Nephron progenitor cell (in vitro differentiated cells): ENCODE measurements around the gene POC1B.

Source experiments
- DNase-seq: peaks from one replicate; pipeline ENCODE4 v3.0.0; 2021
- H3K27ac Mint-ChIP-seq: 2 replicates; pipeline ENCODE4 v1.8.0; 2021; ENCODE audit warnings: mild to moderate bottlenecking, moderate library complexity, mixed read lengths
- H3K27me3 Mint-ChIP-seq: 2 replicates; pipeline ENCODE4 v1.8.0; 2021; ENCODE audit warnings: mild to moderate bottlenecking, low read depth, mixed read lengths; ENCODE audit not compliant: poor library complexity
- H3K36me3 Mint-ChIP-seq: 2 replicates; pipeline ENCODE4 v1.8.0; 2021; ENCODE audit warnings: low read depth, mixed read lengths
- H3K4me1 Mint-ChIP-seq: 2 replicates; pipeline ENCODE4 v1.8.0; 2021; ENCODE audit warnings: mixed read lengths
- H3K4me3 Mint-ChIP-seq: 2 replicates; pipeline ENCODE4 v1.8.0; 2021; ENCODE audit warnings: mild to moderate bottlenecking, moderate library complexity, mixed read lengths
- H3K9me3 Mint-ChIP-seq: 2 replicates; pipeline ENCODE4 v1.8.0; 2021; ENCODE audit warnings: mild to moderate bottlenecking, moderate library complexity, mixed read lengths
- TF ChIP-seq, protein P1 (sequence below): fragments of 200-600 bp; sonication (generic); IDR thresholded peaks from 2 replicates; pipeline ENCODE4 v1.5.0; 2021; ENCODE audit warnings: antibody characterized with exemption

The POC1B gene

DNA sequence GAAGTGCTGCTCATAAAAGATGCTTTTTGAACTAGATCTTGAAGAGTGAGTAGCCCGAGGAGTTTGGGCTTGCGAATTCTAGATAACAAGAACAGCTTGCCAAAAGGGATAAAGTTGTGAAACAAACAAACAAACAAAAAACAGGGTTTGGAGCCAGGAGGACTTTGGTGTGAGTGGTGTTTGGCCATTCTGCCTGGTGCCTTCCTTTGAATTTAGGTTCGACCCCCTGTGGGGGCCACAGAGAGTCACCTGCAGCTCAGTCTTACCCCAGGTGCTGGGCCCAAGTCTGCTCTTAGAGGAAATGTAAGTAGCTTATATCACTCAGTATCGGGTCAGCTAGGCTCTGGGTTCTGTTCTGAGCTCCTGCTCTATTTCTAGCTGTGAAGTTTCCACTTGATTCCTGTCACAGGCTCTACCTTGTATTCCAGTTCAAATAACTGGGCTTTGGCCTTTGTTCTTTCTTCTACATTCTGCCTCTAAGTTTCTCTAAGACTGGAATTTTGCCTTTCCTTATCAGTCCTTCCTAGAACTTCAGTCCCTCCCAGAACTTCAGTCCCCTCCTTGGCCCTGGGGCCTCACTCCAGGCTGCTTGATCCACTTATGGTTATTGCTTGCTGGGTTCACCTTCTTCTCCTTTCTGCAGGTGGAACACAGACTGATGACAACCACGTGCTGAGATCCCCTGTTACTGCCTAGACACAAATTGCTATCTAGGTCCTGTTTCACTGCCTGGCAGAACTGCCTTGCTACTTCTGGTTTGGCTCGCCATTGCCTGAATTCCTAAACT is 153.1 kb downstream of the POC1B start:
- TF ChIP-seq, protein P1, sequence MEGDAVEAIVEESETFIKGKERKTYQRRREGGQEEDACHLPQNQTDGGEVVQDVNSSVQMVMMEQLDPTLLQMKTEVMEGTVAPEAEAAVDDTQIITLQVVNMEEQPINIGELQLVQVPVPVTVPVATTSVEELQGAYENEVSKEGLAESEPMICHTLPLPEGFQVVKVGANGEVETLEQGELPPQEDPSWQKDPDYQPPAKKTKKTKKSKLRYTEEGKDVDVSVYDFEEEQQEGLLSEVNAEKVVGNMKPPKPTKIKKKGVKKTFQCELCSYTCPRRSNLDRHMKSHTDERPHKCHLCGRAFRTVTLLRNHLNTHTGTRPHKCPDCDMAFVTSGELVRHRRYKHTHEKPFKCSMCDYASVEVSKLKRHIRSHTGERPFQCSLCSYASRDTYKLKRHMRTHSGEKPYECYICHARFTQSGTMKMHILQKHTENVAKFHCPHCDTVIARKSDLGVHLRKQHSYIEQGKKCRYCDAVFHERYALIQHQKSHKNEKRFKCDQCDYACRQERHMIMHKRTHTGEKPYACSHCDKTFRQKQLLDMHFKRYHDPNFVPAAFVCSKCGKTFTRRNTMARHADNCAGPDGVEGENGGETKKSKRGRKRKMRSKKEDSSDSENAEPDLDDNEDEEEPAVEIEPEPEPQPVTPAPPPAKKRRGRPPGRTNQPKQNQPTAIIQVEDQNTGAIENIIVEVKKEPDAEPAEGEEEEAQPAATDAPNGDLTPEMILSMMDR, result no peak
- H3K4me3 Mint-ChIP-seq, result no peak overlapping the region
- DNase-seq, result no peak
- H3K27ac Mint-ChIP-seq, result peak overlapping the region; percentile 20
- H3K36me3 Mint-ChIP-seq, result peaks cover 59% of the 10 kb centered on the region
- peaks cover 46% of the 10 kb centered on the region for H3K4me1 Mint-ChIP-seq
- peaks cover 4% of the 10 kb centered on the region for H3K27me3 Mint-ChIP-seq
- H3K9me3 Mint-ChIP-seq, result peaks cover 7% of the 10 kb centered on the region

DNA sequence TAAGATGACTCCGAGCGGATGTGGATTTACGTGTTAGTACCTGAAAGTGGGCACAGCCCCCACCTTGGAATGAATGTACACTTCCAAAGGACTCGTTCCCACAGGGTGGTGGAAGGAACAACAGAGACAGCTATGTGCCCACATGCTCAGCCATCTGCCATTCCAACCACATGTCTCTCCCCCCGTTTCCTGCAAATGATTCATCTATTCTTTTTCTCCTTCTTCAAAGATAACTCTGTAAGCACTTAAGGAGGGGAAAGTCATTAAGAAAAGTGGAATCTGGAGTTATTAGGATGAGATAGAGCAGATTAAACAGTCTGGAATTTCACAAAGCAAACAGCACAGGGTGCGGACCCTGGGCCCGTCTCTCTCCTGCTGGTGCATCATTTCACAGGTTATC is 155.0 kb downstream of the POC1B start:
- H3K27me3 Mint-ChIP-seq, result peaks cover 4% of the 10 kb centered on the region
- H3K36me3 Mint-ChIP-seq, result peaks cover 52% of the 10 kb centered on the region
- no peak for DNase-seq
- peak overlapping the region; percentile 79 for H3K27ac Mint-ChIP-seq
- H3K4me1 Mint-ChIP-seq, result peaks cover 49% of the 10 kb centered on the region
- H3K9me3 Mint-ChIP-seq, result peaks cover 4% of the 10 kb centered on the region
- H3K4me3 Mint-ChIP-seq, result no peak overlapping the region
- TF ChIP-seq, protein P1, result no peak

- no peak for DNase-seq
- no peak overlapping the region for H3K4me3 Mint-ChIP-seq
Measured at GRCh38 chr12:89370421-89370831, 155.4 kb downstream of the POC1B start.

More at GRCh38 chr12:89370421-89370831, 155.4 kb downstream of the POC1B start:
- TF ChIP-seq, protein P1, result no peak
- peak overlapping the region; percentile 79 for H3K27ac Mint-ChIP-seq
- H3K9me3 Mint-ChIP-seq, result no peaks in the 10 kb centered on the region
- peaks cover 49% of the 10 kb centered on the region for H3K4me1 Mint-ChIP-seq
- H3K36me3 Mint-ChIP-seq, result peaks cover 50% of the 10 kb centered on the region
- peaks cover 4% of the 10 kb centered on the region for H3K27me3 Mint-ChIP-seq
